Activated CD4-positive, alpha-beta T cell treated with anti-CD3 and anti-CD28 coated beads for 36 hours (primary cell): ENCODE data around the gene ARGLU1. TPM values are rescaled to one million over a fixed set of nuclear protein-coding genes. Genes with fewer than 3 reads are reported as not detected.

Experiments used
- ATAC-seq: fragments of 200-7000 bp; cut with Tn5 transposase; one replicate; pipeline ENCODE4 v1.10.0; 2021; ENCODE audit warnings: mild to moderate bottlenecking, moderate library complexity
- CTCF ChIA-PET: fragments of 350-600 bp; sonication (Branson Sonifier 250); formaldehyde crosslinking; loops from one replicate; lab custom pipeline; 2021; ENCODE audit warnings: antibody characterized with exemption; lab: Charles Lee
- POLR2A ChIA-PET: fragments of 350-600 bp; sonication (Branson Sonifier 250); formaldehyde crosslinking; loops from one replicate; lab custom pipeline; 2021; ENCODE audit warnings: antibody characterized with exemption, inconsistent platforms; lab: Charles Lee
- DNase-seq: peaks from one replicate; pipeline ENCODE4 v3.0.0-alpha.2; 2020
- H3K27ac Mint-ChIP-seq: one replicate; pipeline ENCODE4 v1.8.0; 2021; ENCODE audit warnings: mixed read lengths
- H3K27me3 Mint-ChIP-seq: one replicate; pipeline ENCODE4 v1.8.0; 2021; ENCODE audit warnings: mixed read lengths
- H3K36me3 Mint-ChIP-seq: one replicate; pipeline ENCODE4 v1.8.0; 2021; ENCODE audit warnings: low read depth, mixed read lengths
- H3K4me1 Mint-ChIP-seq: one replicate; pipeline ENCODE4 v1.8.0; 2021; ENCODE audit warnings: mixed read lengths
- H3K4me3 Mint-ChIP-seq: one replicate; pipeline ENCODE4 v1.8.0; 2021; ENCODE audit warnings: mild to moderate bottlenecking, moderate library complexity, mixed read lengths
- H3K9me3 Mint-ChIP-seq: one replicate; pipeline ENCODE4 v1.8.0; 2021; ENCODE audit warnings: low read depth, mixed read lengths
- intact Hi-C, 2 experiments: fragments of 100-400 bp; cut with DNase I in 1 of 2; cut with micrococcal nuclease in 1 of 2; formaldehyde crosslinking; loops; one replicate each; pipeline versions ENCODE4 v1.14.2 to v1.15.1; 2022 to 2024; cut with DNase I, micrococcal nuclease
- total RNA-seq, 2 experiments: library from RNA; stranded (reverse); gene quantifications; one replicate each; pipeline ENCODE4 v1.2.3, GENCODE V29; 2021

ARGLU1 gene
- total RNA-seq, 2 experiments from 2014 or later, result 68.8 to 94.2 TPM

- Mint-ChIP-seq H3K4me3 (no peak overlapping the region), H3K27me3 (peaks cover 10% of the 10 kb centered on the region), H3K27ac (no peak overlapping the region), H3K9me3 (no peaks in the 10 kb centered on the region), H3K36me3 (no peaks in the 10 kb centered on the region), H3K4me1 (no peaks in the 10 kb centered on the region)
- DNase-seq, result no peak
- no peak for ATAC-seq
- ChIA-PET CTCF (no interaction called here), POLR2A (no interaction called here)
- intact Hi-C loops, result no loop called here
Observed at GRCh38 chr13:106523576-106523975, 44.4 kb downstream of the ARGLU1 start.

- intact Hi-C loops, result no loop called here
- ATAC-seq (no peak), DNase-seq (no peak)
- POLR2A ChIA-PET, result no interaction called here
- Mint-ChIP-seq H3K27ac (no peak overlapping the region), H3K4me1 (no peaks in the 10 kb centered on the region), H3K4me3 (no peak overlapping the region), H3K36me3 (no peaks in the 10 kb centered on the region), H3K9me3 (no peaks in the 10 kb centered on the region), H3K27me3 (peaks cover 8% of the 10 kb centered on the region)
- CTCF ChIA-PET, result no interaction called here
Observed at GRCh38 chr13:106522898-106523525, 44.9 kb downstream of the ARGLU1 start.

GRCh38 chr13:106522112-106522705, 45.7 kb downstream of the ARGLU1 start:
- no peak overlapping the region for H3K27ac Mint-ChIP-seq
- no peaks in the 10 kb centered on the region for H3K36me3 Mint-ChIP-seq
- no peak overlapping the region for H3K4me3 Mint-ChIP-seq
- H3K27me3 Mint-ChIP-seq, result peaks cover 8% of the 10 kb centered on the region
- ChIA-PET POLR2A (no interaction called here), CTCF (interaction anchor here (0.7 kb wide), 1 partner anchor 11 kb away, joined by 3 read pairs; no protein-coding TSS in a partner anchor)
- DNase-seq (no peak), ATAC-seq (no peak)
- intact Hi-C loops, result no loop called here
- H3K4me1 Mint-ChIP-seq, result no peaks in the 10 kb centered on the region
- H3K9me3 Mint-ChIP-seq, result no peaks in the 10 kb centered on the region

- no peaks in the 10 kb centered on the region for H3K36me3 Mint-ChIP-seq
- H3K9me3 Mint-ChIP-seq, result no peaks in the 10 kb centered on the region
- ATAC-seq (no peak), DNase-seq (no peak)
- H3K4me3 Mint-ChIP-seq, result no peak overlapping the region
- no peaks in the 10 kb centered on the region for H3K4me1 Mint-ChIP-seq
- ChIA-PET CTCF (interaction anchor here (0.7 kb wide), 1 partner anchor 12 kb away, joined by 3 read pairs; no protein-coding TSS in a partner anchor), POLR2A (no interaction called here)
- H3K27me3 Mint-ChIP-seq, result peaks cover 9% of the 10 kb centered on the region
- intact Hi-C loops, result no loop called here
- H3K27ac Mint-ChIP-seq, result no peak overlapping the region
Observed at GRCh38 chr13:106521095-106521799, 46.7 kb downstream of the ARGLU1 start.

GRCh38 chr13:106520251-106521054, 47.5 kb downstream of the ARGLU1 start:
- H3K4me3 Mint-ChIP-seq, result no peak overlapping the region
- intact Hi-C loops, result no loop called here
- peaks cover 10% of the 10 kb centered on the region for H3K27me3 Mint-ChIP-seq
- no peaks in the 10 kb centered on the region for H3K36me3 Mint-ChIP-seq
- no peaks in the 10 kb centered on the region for H3K4me1 Mint-ChIP-seq
- H3K9me3 Mint-ChIP-seq, result no peaks in the 10 kb centered on the region
- POLR2A ChIA-PET, result no interaction called here
- CTCF ChIA-PET, result no interaction called here
- ATAC-seq (no peak), DNase-seq (no peak)
- H3K27ac Mint-ChIP-seq, result no peak overlapping the region

GRCh38 chr13:106518512-106518911, 49.4 kb downstream of the ARGLU1 start:
- Mint-ChIP-seq H3K4me3 (no peak overlapping the region), H3K9me3 (no peaks in the 10 kb centered on the region), H3K4me1 (no peaks in the 10 kb centered on the region), H3K27ac (no peak overlapping the region), H3K27me3 (peaks cover 17% of the 10 kb centered on the region), H3K36me3 (no peaks in the 10 kb centered on the region)
- ATAC-seq, result no peak
- intact Hi-C loops, result no loop called here
- CTCF ChIA-PET, result no interaction called here
- DNase-seq, result no peak
- POLR2A ChIA-PET, result no interaction called here

- H3K36me3 Mint-ChIP-seq, result no peaks in the 10 kb centered on the region
- H3K27me3 Mint-ChIP-seq, result peaks cover 17% of the 10 kb centered on the region
- H3K9me3 Mint-ChIP-seq, result no peaks in the 10 kb centered on the region
- POLR2A ChIA-PET, result no interaction called here
- H3K27ac Mint-ChIP-seq, result no peak overlapping the region
- no peak overlapping the region for H3K4me3 Mint-ChIP-seq
- no peak for DNase-seq
- no peaks in the 10 kb centered on the region for H3K4me1 Mint-ChIP-seq
- no peak for ATAC-seq
- CTCF ChIA-PET, result no interaction called here
- intact Hi-C loops, result no loop called here
Observed at GRCh38 chr13:106517109-106517847, 50.7 kb downstream of the ARGLU1 start.

- ATAC-seq, result no peak
- POLR2A ChIA-PET, result no interaction called here
Observed at GRCh38 chr13:106515635-106516254, 52.2 kb downstream of the ARGLU1 start.

GRCh38 chr13:106514928-106515634, 52.9 kb downstream of the ARGLU1 start:
- ChIA-PET POLR2A (no interaction called here), CTCF (interaction anchor here (0.6 to 1.5 kb wide), 2 partner anchors 21 to 443 kb away, joined by 3 to 6 read pairs; no protein-coding TSS in a partner anchor)
- intact Hi-C loops, result no loop called here
- Mint-ChIP-seq H3K9me3 (no peaks in the 10 kb centered on the region), H3K27ac (no peak overlapping the region), H3K27me3 (peaks cover 18% of the 10 kb centered on the region), H3K36me3 (no peaks in the 10 kb centered on the region), H3K4me1 (no peaks in the 10 kb centered on the region), H3K4me3 (no peak overlapping the region)
- ATAC-seq (no peak), DNase-seq (no peak)

More at GRCh38 chr13:106515635-106516254, 52.2 kb downstream of the ARGLU1 start:
- DNase-seq, result no peak
- Mint-ChIP-seq H3K9me3 (no peaks in the 10 kb centered on the region), H3K27ac (no peak overlapping the region), H3K4me1 (no peaks in the 10 kb centered on the region), H3K4me3 (no peak overlapping the region), H3K36me3 (no peaks in the 10 kb centered on the region), H3K27me3 (peaks cover 18% of the 10 kb centered on the region)
- intact Hi-C loops, result no loop called here
- CTCF ChIA-PET, result interaction anchor here (1.5 kb wide), 1 partner anchor 21 kb away, joined by 6 read pairs; no protein-coding TSS in a partner anchor
